ENCODE data around the gene ZNF789. TPM values are rescaled to one million over a fixed set of nuclear protein-coding genes. Genes with fewer than 3 reads are reported as not detected.
A peak's percentile ranks its signal among the peaks of the same experiment; 100 is the strongest.

Gene ZNF789
- total and polyA plus RNA-seq, 4 donors: 4.1 to 19.7 (median 11.6) TPM

- TF ChIP-seq CTCF (IDR thresholded peaks at IDR 0.05; ENCODE audit: control extremely low read depth, extremely low read depth): no peak
- no peak for DNase-seq
- 88 to 91% methylated on average over 29 of the region's 29 CpGs for WGBS, 2 donors
- no peak for ATAC-seq (ENCODE audit: insufficient read depth, low FRiP score)
- Histone ChIP-seq H3K27me3 (ENCODE audit: control insufficient read depth in 3 of 3, insufficient read depth in 3 of 3, low read length in 2 of 3) (no peaks in the 10 kb centered on the region), H3K9me3 (ENCODE audit: control insufficient read depth in 4 of 4, insufficient read depth in 3 of 4, low read length in 3 of 4) (no peaks in the 10 kb centered on the region), H3K36me3 (ENCODE audit: control insufficient read depth in 4 of 4, insufficient read depth in 4 of 4, low read length in 4 of 4) (peaks cover 0 to 5% (median 1%) of the 10 kb centered on the region in 4 donors), H3K4me1 (ENCODE audit: control insufficient read depth in 5 of 5, insufficient read depth in 5 of 5, low read length in 5 of 5) (peaks cover 0 to 14% (median 7%) of the 10 kb centered on the region in 5 donors), H3K4me3 (no peak overlapping the region), H3K27ac (ENCODE audit: low read depth in 1 of 2, low read length in 1 of 2) (no peak overlapping the region), H3K9ac (ENCODE audit: insufficient read depth in 1 of 2, low read length in 2 of 2) (no peak overlapping the region)
These were observed 4.3 kb upstream of the ZNF789 start for GRCh38 chr7:99468336-99468918.

- H3K9me3 ChIP-seq (ENCODE audit: control insufficient read depth in 4 of 4, insufficient read depth in 3 of 4, low read length in 3 of 4): no peaks in the 10 kb centered on the region
- H3K36me3 ChIP-seq (ENCODE audit: control insufficient read depth in 4 of 4, insufficient read depth in 4 of 4, low read length in 4 of 4): no peaks in the 10 kb centered on the region
- H3K9ac ChIP-seq (ENCODE audit: insufficient read depth in 1 of 2, low read length in 2 of 2): no peak overlapping the region
- TF ChIP-seq CTCF (IDR thresholded peaks at IDR 0.05; ENCODE audit: control extremely low read depth, extremely low read depth): no peak
- H3K4me3 ChIP-seq: no peak overlapping the region
- ATAC-seq (ENCODE audit: insufficient read depth, low FRiP score) (no peak), DNase-seq (no peak)
- no peaks in the 10 kb centered on the region for H3K27me3 ChIP-seq (ENCODE audit: control insufficient read depth in 3 of 3, insufficient read depth in 3 of 3, low read length in 2 of 3)
- peaks cover 0 to 18% (median 8%) of the 10 kb centered on the region in 5 donors for H3K4me1 ChIP-seq (ENCODE audit: control insufficient read depth in 5 of 5, insufficient read depth in 5 of 5, low read length in 5 of 5)
- H3K27ac ChIP-seq (ENCODE audit: low read depth in 1 of 2, low read length in 1 of 2): peak overlapping the region in 1 of 2 donors; percentile 1
- 46 to 48% methylated on average over 23 of the region's 23 CpGs for WGBS, 2 donors
These were observed 3.2 kb upstream of the ZNF789 start for GRCh38 chr7:99469381-99470065.

- no peak for TF ChIP-seq CTCF (IDR thresholded peaks at IDR 0.05; ENCODE audit: control extremely low read depth, extremely low read depth)
- peak overlapping the region in 1 of 2 donors; percentile 87 for H3K27ac ChIP-seq (ENCODE audit: low read depth in 1 of 2, low read length in 1 of 2)
- WGBS, 2 donors: 1 to 4% methylated on average over 7 of the region's 7 CpGs
These were observed 566 bp downstream of the ZNF789 start for GRCh38 chr7:99473315-99473596.

More at GRCh38 chr7:99473315-99473596, 566 bp downstream of the ZNF789 start:
- Histone ChIP-seq H3K4me1 (ENCODE audit: control insufficient read depth in 5 of 5, insufficient read depth in 5 of 5, low read length in 5 of 5) (peaks cover 0 to 8% (median 6%) of the 10 kb centered on the region in 5 donors), H3K9me3 (ENCODE audit: control insufficient read depth in 4 of 4, insufficient read depth in 3 of 4, low read length in 3 of 4) (no peaks in the 10 kb centered on the region), H3K27me3 (ENCODE audit: control insufficient read depth in 3 of 3, insufficient read depth in 3 of 3, low read length in 2 of 3) (no peaks in the 10 kb centered on the region), H3K36me3 (ENCODE audit: control insufficient read depth in 4 of 4, insufficient read depth in 4 of 4, low read length in 4 of 4) (peaks cover 0 to 4% (median 2%) of the 10 kb centered on the region in 4 donors), H3K4me3 (peak overlapping the region; percentile 77), H3K9ac (ENCODE audit: insufficient read depth in 1 of 2, low read length in 2 of 2) (peak overlapping the region; percentile 50 to 90)
- peak; percentile 32 to 65 (median 65) for DNase-seq
- ATAC-seq (ENCODE audit: insufficient read depth, low FRiP score): no peak
